ENCODE measurements around the gene DENND5A. TPM values are rescaled to one million over a fixed set of nuclear protein-coding genes. Genes with fewer than 3 reads are reported as not detected.

The DENND5A gene
- total and polyA plus RNA-seq, 4 donors = 7.9 to 45.8 (median 18.2) TPM

- TF ChIP-seq REST (IDR thresholded peaks at IDR 0.05) (no peak), FOXA1 (IDR thresholded peaks at IDR 0.05) (no peak), SP1 (IDR thresholded peaks at IDR 0.05) (no peak), RAD21 (IDR thresholded peaks at IDR 0.05) (no peak), EGR1 (IDR thresholded peaks at IDR 0.05; ENCODE audit: low read depth in 2 of 2) (no peak), FOXA2 (IDR thresholded peaks at IDR 0.05) (no peak)
Measured at GRCh38 chr11:9090488-9091043, 174.6 kb downstream of the DENND5A start (continued).

- no peaks in the 10 kb centered on the region for H3K36me3 ChIP-seq (ENCODE audit: control insufficient read depth in 4 of 4, insufficient read depth in 3 of 4, low read depth in 1 of 4, low read length in 3 of 4)
- H3K27me3 ChIP-seq (ENCODE audit: control insufficient read depth in 4 of 4, insufficient read depth in 4 of 4, low read length in 3 of 4) = peaks cover 0 to 5% (median 1%) of the 10 kb centered on the region in 4 donors
- WGBS = 89% methylated on average over 6 of the region's 6 CpGs
Measured at GRCh38 chr11:9089636-9090035, 175.5 kb downstream of the DENND5A start.

More at GRCh38 chr11:9089636-9090035, 175.5 kb downstream of the DENND5A start:
- TF ChIP-seq HNF4G (IDR thresholded peaks at IDR 0.05) (no peak), FOXA2 (IDR thresholded peaks at IDR 0.05) (no peak), SP1 (IDR thresholded peaks at IDR 0.05) (no peak), RXRA (IDR thresholded peaks at IDR 0.05) (no peak), CTCF (IDR thresholded peaks at IDR 0.05; ENCODE audit: low read depth, low read length, missing input control) (no peak), ZBTB33 (IDR thresholded peaks at IDR 0.05) (no peak), FOXA1 (IDR thresholded peaks at IDR 0.05) (no peak), HNF4A (conservative IDR thresholded peaks at IDR 0.05) (no peak), RAD21 (IDR thresholded peaks at IDR 0.05) (no peak), YY1 (IDR thresholded peaks at IDR 0.05) (no peak), NR2F2 (IDR thresholded peaks at IDR 0.05) (no peak), GABPA (IDR thresholded peaks at IDR 0.05 in 1 of 2, conservative IDR thresholded peaks at IDR 0.05 in 1 of 2) (no peak), EGR1 (IDR thresholded peaks at IDR 0.05; ENCODE audit: low read depth in 2 of 2) (no peak), MAX (IDR thresholded peaks at IDR 0.05) (no peak), JUND (IDR thresholded peaks at IDR 0.05) (no peak), ATF3 (IDR thresholded peaks at IDR 0.05) (no peak), TAF1 (conservative IDR thresholded peaks at IDR 0.05) (no peak), REST (IDR thresholded peaks at IDR 0.05) (no peak)
- no peaks in the 10 kb centered on the region for H3K9me3 ChIP-seq (ENCODE audit: control insufficient read depth in 4 of 4, low read length in 3 of 4)
- H3K4me1 ChIP-seq (ENCODE audit: control insufficient read depth in 4 of 4, insufficient read depth in 4 of 4, low read length in 3 of 4) = peaks cover 0 to 10% (median 7%) of the 10 kb centered on the region in 4 donors
- no peak overlapping the region for H3K4me3 ChIP-seq (ENCODE audit: low read depth in 1 of 3, low read length in 3 of 3)
- no peak for DNase-seq (ENCODE audit: low spot score)
- no peak overlapping the region for H3K9ac ChIP-seq (ENCODE audit: low read depth in 1 of 2, low read length in 2 of 2)
- H3K27ac ChIP-seq (ENCODE audit: low read depth in 1 of 2, low read length in 2 of 2) = no peak overlapping the region

Measured in liver (tissue), 9 donors.